IMR-90 (cell line): Measurements from ENCODE around the gene PCK2. TPM values are rescaled to one million over a fixed set of nuclear protein-coding genes. Genes with fewer than 3 reads are reported as not detected.

Source experiments
- ATAC-seq: fragments of 200-7000 bp; cut with Tn5 transposase; 2 replicates; pipeline ENCODE4 v1.9.1; 2020; ENCODE audit warnings: low read depth, mild to moderate bottlenecking, moderate library complexity
- BruUV-seq: library from RNA; stranded (reverse); fragments of 400-500 nt; replicated peaks from 2 replicates; lab custom pipeline; 2021; lab: Mats Ljungman, UMichigan
- CTCF ChIA-PET: fragments of 300-600 bp; formaldehyde crosslinking; extraction: SDS; loops from one replicate; lab custom pipeline; 2021; ENCODE audit warnings: antibody characterized with exemption; lab: Yijun Ruan, JAX
- POLR2A ChIA-PET: fragments of 300-600 bp; sonication (Branson Sonifier 250); formaldehyde crosslinking; loops from one replicate; lab custom pipeline; 2022; ENCODE audit warnings: antibody characterized with exemption; ENCODE audit not compliant: unreplicated experiment; lab: Charles Lee
- DNase-seq: peaks from one replicate; pipeline ENCODE4 v3.0.0; 2013
- H2AFZ ChIP-seq: replicated peaks from 2 replicates; pipeline ENCODE3; 2013; ENCODE audit warnings: low read length, mild to moderate bottlenecking; ENCODE audit not compliant: poor library complexity
- H2AK5ac ChIP-seq: 2 replicates; pipeline ENCODE4 v1.6.1; 2013; ENCODE audit warnings: low read depth, low read length, inconsistent platforms
- H2AK9ac ChIP-seq: replicated peaks from 2 replicates; pipeline ENCODE3; 2013; ENCODE audit warnings: mild to moderate bottlenecking, low read depth, low read length, moderate library complexity; ENCODE audit not compliant: poor library complexity
- H2BK120ac ChIP-seq: 2 replicates; pipeline ENCODE4 v1.6.1; 2013; ENCODE audit warnings: low read depth, low read length, inconsistent platforms
- H2BK15ac ChIP-seq: 3 replicates; pipeline ENCODE4 v1.6.1; 2013; ENCODE audit warnings: low read depth, low read length, inconsistent platforms
- H2BK20ac ChIP-seq: 2 replicates; pipeline ENCODE4 v1.6.1; 2013; ENCODE audit warnings: low read depth, mild to moderate bottlenecking, inconsistent platforms, low read length, moderate library complexity
- H2BK5ac ChIP-seq: 2 replicates; pipeline ENCODE4 v1.6.1; 2013; ENCODE audit warnings: mild to moderate bottlenecking, low read depth, low read length, inconsistent platforms; ENCODE audit not compliant: poor library complexity, severe bottlenecking
- H3K14ac ChIP-seq: replicated peaks from 2 replicates; pipeline ENCODE4 v1.6.1; 2013; ENCODE audit warnings: low read depth, low read length, inconsistent platforms
- H3K18ac ChIP-seq: 2 replicates; pipeline ENCODE4 v1.6.1; 2013; ENCODE audit warnings: low read depth, low read length, control low read depth
- H3K23ac ChIP-seq: 2 replicates; pipeline ENCODE4 v1.6.1; 2013; ENCODE audit warnings: low read depth, low read length, inconsistent platforms
- H3K27ac ChIP-seq: 2 replicates; pipeline ENCODE4 v1.5.1; 2013; ENCODE audit warnings: mild to moderate bottlenecking, control low read depth, low read length; ENCODE audit not compliant: insufficient read depth
- H3K27me3 ChIP-seq: 2 replicates; pipeline ENCODE4 v1.6.1; 2013; ENCODE audit warnings: low read length; ENCODE audit not compliant: control insufficient read depth, insufficient read depth
- H3K36me3 ChIP-seq: 2 replicates; pipeline ENCODE4 v1.6.1; 2013; ENCODE audit warnings: low read length, mixed read lengths; ENCODE audit not compliant: control insufficient read depth, insufficient read depth
- H3K4ac ChIP-seq: 2 replicates; pipeline ENCODE4 v1.6.1; 2013; ENCODE audit warnings: low read depth, low read length, inconsistent platforms
- H3K4me1 ChIP-seq: 2 replicates; pipeline ENCODE4 v1.6.1; 2013; ENCODE audit warnings: low read length, mixed read lengths; ENCODE audit not compliant: control insufficient read depth, insufficient read depth
- H3K4me2 ChIP-seq: 2 replicates; pipeline ENCODE4 v1.6.1; 2013; ENCODE audit warnings: low read depth, mild to moderate bottlenecking, control low read depth, low read length, moderate library complexity
- H3K4me3 ChIP-seq: 2 replicates; pipeline ENCODE4 v1.5.1; 2013; ENCODE audit warnings: low read depth, mild to moderate bottlenecking, control low read depth, low read length, moderate library complexity; ENCODE audit not compliant: insufficient read depth
- H3K56ac ChIP-seq: 2 replicates; pipeline ENCODE4 v1.6.1; 2013; ENCODE audit warnings: low read length, inconsistent platforms; ENCODE audit not compliant: insufficient read depth; ENCODE audit errors: extremely low read depth
- H3K79me1 ChIP-seq, 2 experiments: 2 replicates each; pipeline ENCODE4 v1.6.1; 2013; ENCODE audit warnings: low read length in 2 of 2, inconsistent platforms in 1 of 2, low read depth in 1 of 2
- H3K9ac ChIP-seq: 2 replicates; pipeline ENCODE4 v1.6.1; 2013; ENCODE audit warnings: low read depth, low read length, control low read depth
- H3K9me1 ChIP-seq: 2 replicates; pipeline ENCODE4 v1.6.1; 2013; ENCODE audit warnings: low read length, inconsistent platforms; ENCODE audit not compliant: insufficient read depth
- H3K9me3 ChIP-seq: 2 replicates; pipeline ENCODE4 v1.6.1; 2013; ENCODE audit warnings: low read length; ENCODE audit not compliant: control insufficient read depth, insufficient read depth
- H4K20me1 ChIP-seq: 2 replicates; pipeline ENCODE4 v1.6.1; 2013; ENCODE audit warnings: low read length, inconsistent platforms; ENCODE audit not compliant: insufficient read depth
- H4K5ac ChIP-seq: 2 replicates; pipeline ENCODE4 v1.6.1; 2013; ENCODE audit warnings: mild to moderate bottlenecking, low read depth, low read length, control low read depth
- H4K8ac ChIP-seq, 2 experiments: 2 replicates each; pipeline ENCODE4 v1.6.1; 2013; ENCODE audit warnings: low read depth in 2 of 2, low read length in 2 of 2, control low read depth in 1 of 2, inconsistent platforms in 1 of 2
- H4K91ac ChIP-seq: 2 replicates; pipeline ENCODE4 v1.6.1; 2013; ENCODE audit warnings: low read depth, low read length, inconsistent platforms; ENCODE audit not compliant: insufficient read depth
- BHLHE40 ChIP-seq: fragments of 150-350 bp; IDR thresholded peaks from 2 replicates; pipeline ENCODE4 v1.6.1; 2016; ENCODE audit warnings: mild to moderate bottlenecking, low read depth, low read length
- CHD1 ChIP-seq: IDR thresholded peaks from 2 replicates; pipeline ENCODE4 v1.6.1; 2012; ENCODE audit warnings: low read depth, low read length, improper control_type of control experiment
- ELK1 ChIP-seq: fragments of 150-350 bp; IDR thresholded peaks from 2 replicates; pipeline ENCODE4 v1.6.1; 2016; ENCODE audit warnings: low read depth, mild to moderate bottlenecking, low read length, moderate library complexity, borderline replicate concordance
- FOS ChIP-seq: fragments of 150-350 bp; IDR thresholded peaks from 2 replicates; pipeline ENCODE4 v1.6.1; 2016; ENCODE audit warnings: low read depth, low read length
- MAFK ChIP-seq: IDR thresholded peaks from 2 replicates; pipeline ENCODE4 v1.6.1; 2012; ENCODE audit warnings: low read depth, low read length, improper control_type of control experiment
- MAZ ChIP-seq: IDR thresholded peaks from 2 replicates; pipeline ENCODE4 v1.6.1; 2012; ENCODE audit warnings: low read depth, mild to moderate bottlenecking, low read length, improper control_type of control experiment, moderate library complexity, borderline replicate concordance
- MXI1 ChIP-seq: IDR thresholded peaks from 2 replicates; pipeline ENCODE4 v1.6.1; 2012; ENCODE audit warnings: low read depth, mild to moderate bottlenecking, low read length, moderate library complexity, borderline replicate concordance
- NFE2L2 ChIP-seq: fragments of 150-350 bp; IDR thresholded peaks from 2 replicates; pipeline ENCODE4 v1.6.1; 2016; ENCODE audit warnings: low read depth, mild to moderate bottlenecking, low read length
- POLR2A ChIP-seq: IDR thresholded peaks from 2 replicates; pipeline ENCODE4 v1.6.1; 2012; ENCODE audit warnings: mild to moderate bottlenecking, low read depth, low read length
- RAD21 ChIP-seq: IDR thresholded peaks from 2 replicates; pipeline ENCODE4 v1.6.1; 2012; ENCODE audit warnings: low read length, improper control_type of control experiment
- RCOR1 ChIP-seq: IDR thresholded peaks from 2 replicates; pipeline ENCODE4 v1.6.1; 2012; ENCODE audit warnings: mild to moderate bottlenecking, low read length, improper control_type of control experiment; ENCODE audit not compliant: insufficient replicate concordance
- USF2 ChIP-seq: fragments of 150-350 bp; IDR thresholded peaks from 2 replicates; pipeline ENCODE4 v1.6.1; 2017; ENCODE audit warnings: mild to moderate bottlenecking, antibody characterized with exemption, low read length, low read depth
- WGBS, 2 experiments: methylation state at CpG; one replicate each; pipeline versions ENCODE4 v1.1.5 to v1.1.7; 2013; ENCODE audit warnings: missing lambda C conversion rate in 2 of 2; ENCODE audit not compliant: insufficient read length in 1 of 2; ENCODE audit errors: extremely low coverage in 2 of 2; 5-methylcytosine and 5-hydroxymethylcytosine counted together
- dilution Hi-C: fragments of 300-500 bp; cut with HindIII; formaldehyde crosslinking; loops from one replicate; pipeline ENCODE4 v1.14.3; 2018; ENCODE audit warnings: low sequenced_read_pairs; ENCODE audit not compliant: unreplicated experiment
- in situ Hi-C: fragments of 300-500 bp; cut with MboI; formaldehyde crosslinking; loops from 3 replicates; pipeline ENCODE4 v1.14.3; 2019; ENCODE audit warnings: low sequenced_read_pairs, inconsistent platforms, mixed read lengths
- intact Hi-C: fragments of 100-400 bp; cut with micrococcal nuclease; formaldehyde crosslinking; loops from 2 replicates; pipeline ENCODE4 v1.10.0; 2022
- polyA plus RNA-seq, 3 experiments: library from polyadenylated mRNA; depleted of rRNA; stranded (reverse); fragments of >200 nt; gene quantifications; 2 replicates each; pipeline ENCODE4 v1.2.3, GENCODE V29; 2012; ENCODE audit warnings: low replicate concordance in 1 of 3
- total RNA-seq: library from RNA; depleted of rRNA; stranded (reverse); fragments of >200 nt; gene quantifications from 2 replicates; pipeline ENCODE4 v1.2.3, GENCODE V29; 2012

The PCK2 gene
- total and polyA plus RNA-seq, 2 of the 4 experiments (the other 2 are of a cell fraction) = 13.4 to 29.4 TPM

DNA sequence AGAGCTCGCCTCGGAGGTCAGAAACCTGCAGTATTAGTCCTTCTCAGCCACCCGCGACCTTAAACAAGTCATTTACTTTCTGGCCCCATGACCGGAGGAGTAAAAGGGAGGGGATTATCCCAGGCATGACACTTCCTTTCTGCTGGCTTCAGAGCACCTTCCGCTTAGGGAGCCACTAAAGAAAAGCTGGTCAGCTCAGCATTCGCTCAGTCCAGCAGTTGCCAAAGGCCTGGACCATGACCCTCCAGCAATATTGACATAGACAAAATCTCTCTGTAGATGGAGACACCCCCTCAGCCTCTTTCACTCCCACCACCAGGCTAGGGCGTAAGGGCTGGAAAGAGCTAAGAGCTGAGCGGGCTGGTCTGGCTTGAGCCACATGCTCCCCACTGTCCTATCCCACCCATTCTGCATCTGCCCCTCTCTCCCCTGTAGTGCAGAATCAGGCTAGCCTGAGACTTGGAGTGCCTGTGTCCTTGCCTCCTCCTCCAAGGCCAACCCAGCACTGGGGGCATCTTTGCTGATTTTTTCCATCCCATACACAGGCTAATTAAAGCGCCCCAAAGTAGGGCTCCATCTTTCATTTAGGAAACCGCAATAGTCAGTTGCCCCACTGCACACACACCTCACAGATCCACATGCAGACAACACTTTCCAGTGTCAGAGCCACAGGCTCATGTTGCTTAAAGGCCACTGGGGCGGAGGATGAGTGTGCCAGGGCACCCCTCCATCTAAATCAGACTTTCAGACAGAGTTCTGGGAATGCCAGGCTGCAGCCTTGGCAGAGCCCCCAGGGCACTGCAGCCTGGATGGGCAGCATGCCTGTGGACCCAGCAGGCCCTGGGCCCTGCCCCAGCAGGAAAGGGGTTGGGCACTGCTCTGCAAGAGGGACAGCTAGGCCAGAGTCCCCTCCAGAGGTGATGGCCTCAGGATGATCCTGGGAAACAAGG is 26.7 kb upstream of the PCK2 start (continued):
- no peak for TF ChIP-seq ELK1

GRCh38 chr14:24068711-24069410 is 25.2 kb upstream of the PCK2 start:
- Histone ChIP-seq H3K18ac (no peak overlapping the region), H3K79me1 (no peaks in the 10 kb centered on the region), H2BK120ac (no peak overlapping the region), H3K27ac (no peak overlapping the region), H4K20me1 (no peaks in the 10 kb centered on the region), H4K8ac (no peak overlapping the region), H2BK5ac (no peak overlapping the region), H3K27me3 (peaks cover 66% of the 10 kb centered on the region), H3K36me3 (no peaks in the 10 kb centered on the region), H2BK15ac (no peak overlapping the region), H3K4me1 (no peaks in the 10 kb centered on the region), H3K4ac (no peak overlapping the region), H3K56ac (no peak overlapping the region), H3K23ac (no peak overlapping the region), H2AK9ac (no peak overlapping the region), H2BK20ac (no peak overlapping the region), H3K4me3 (no peak overlapping the region), H2AK5ac (no peak overlapping the region), H2AFZ (no peak overlapping the region), H4K5ac (no peak overlapping the region), H3K9me3 (no peaks in the 10 kb centered on the region), H3K4me2 (no peak overlapping the region), H4K91ac (no peak overlapping the region), H3K9ac (no peak overlapping the region), H3K14ac (no peak overlapping the region), H3K9me1 (no peaks in the 10 kb centered on the region)
- no peak for ATAC-seq
- BruUV-seq = no TSS peak
- dilution Hi-C loops (no loop called here), in situ Hi-C loops (no loop called here), intact Hi-C loops (no loop called here)
- ChIA-PET POLR2A (interaction anchor here (0.7 kb wide), 1 partner anchor 9 kb away, joined by 6 read pairs; no protein-coding TSS in a partner anchor), CTCF (no interaction called here)
- WGBS, 2 experiments = 40% methylated on average over 1 of the region's 10 CpGs; no CpG with 5 or more reads in 1 of the 2 experiments
- no peak for DNase-seq
- TF ChIP-seq RAD21 (no peak), MXI1 (no peak), FOS (no peak), POLR2A (no peak), USF2 (no peak), NFE2L2 (no peak), MAZ (no peak), CHD1 (no peak), BHLHE40 (no peak), MAFK (no peak), RCOR1 (no peak)
